ENCODE measurements around the gene RRAD. TPM values are rescaled to one million over a fixed set of nuclear protein-coding genes. Genes with fewer than 3 reads are reported as not detected.

The RRAD gene
- total RNA-seq, 4 donors from 2014 or later = 23.7 to 132 (median 109) TPM

DNA sequence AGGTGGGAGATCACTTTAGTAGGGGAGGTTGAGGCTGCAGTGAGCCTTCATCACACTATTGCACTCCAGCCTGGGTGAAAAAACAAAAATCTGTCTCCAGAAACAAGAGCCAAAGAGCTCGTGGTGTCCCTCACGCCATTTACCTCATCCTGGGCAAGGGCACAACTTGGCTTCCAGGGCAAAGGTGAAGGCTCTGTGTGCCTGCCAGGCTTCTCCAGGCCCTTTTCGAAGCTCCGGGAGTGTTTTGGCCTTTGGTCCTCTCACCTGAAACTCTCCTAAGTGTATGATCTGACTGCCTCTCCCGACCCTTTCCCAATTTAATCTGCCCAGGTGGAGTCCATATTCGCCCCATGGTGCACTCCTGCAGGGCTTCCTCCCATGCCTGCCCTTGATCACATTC is 24.1 kb upstream of the RRAD start:
- peaks cover 0 to 6% (median 0%) of the 10 kb centered on the region in 4 donors for H3K9me3 ChIP-seq
- H3K4me1 ChIP-seq = peaks cover 0 to 20% (median 11%) of the 10 kb centered on the region in 4 donors
- H3K27me3 ChIP-seq = peaks cover 0 to 16% of the 10 kb centered on the region in 2 donors
- 68 to 75% methylated on average over 6 of the region's 6 CpGs for WGBS, 2 donors
- H3K27ac ChIP-seq = no peak overlapping the region
- DNase-seq (ENCODE audit: low spot score in 2 of 2) = no peak
- H3K36me3 ChIP-seq = no peaks in the 10 kb centered on the region
- TF ChIP-seq, protein P1, sequence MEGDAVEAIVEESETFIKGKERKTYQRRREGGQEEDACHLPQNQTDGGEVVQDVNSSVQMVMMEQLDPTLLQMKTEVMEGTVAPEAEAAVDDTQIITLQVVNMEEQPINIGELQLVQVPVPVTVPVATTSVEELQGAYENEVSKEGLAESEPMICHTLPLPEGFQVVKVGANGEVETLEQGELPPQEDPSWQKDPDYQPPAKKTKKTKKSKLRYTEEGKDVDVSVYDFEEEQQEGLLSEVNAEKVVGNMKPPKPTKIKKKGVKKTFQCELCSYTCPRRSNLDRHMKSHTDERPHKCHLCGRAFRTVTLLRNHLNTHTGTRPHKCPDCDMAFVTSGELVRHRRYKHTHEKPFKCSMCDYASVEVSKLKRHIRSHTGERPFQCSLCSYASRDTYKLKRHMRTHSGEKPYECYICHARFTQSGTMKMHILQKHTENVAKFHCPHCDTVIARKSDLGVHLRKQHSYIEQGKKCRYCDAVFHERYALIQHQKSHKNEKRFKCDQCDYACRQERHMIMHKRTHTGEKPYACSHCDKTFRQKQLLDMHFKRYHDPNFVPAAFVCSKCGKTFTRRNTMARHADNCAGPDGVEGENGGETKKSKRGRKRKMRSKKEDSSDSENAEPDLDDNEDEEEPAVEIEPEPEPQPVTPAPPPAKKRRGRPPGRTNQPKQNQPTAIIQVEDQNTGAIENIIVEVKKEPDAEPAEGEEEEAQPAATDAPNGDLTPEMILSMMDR (IDR thresholded peaks at IDR 0.05) = no peak
- TF ChIP-seq POLR2A (IDR thresholded peaks at IDR 0.05) = no peak
- TF ChIP-seq EP300 (IDR thresholded peaks at IDR 0.05) = no peak
- H3K4me3 ChIP-seq = no peak overlapping the region

DNA sequence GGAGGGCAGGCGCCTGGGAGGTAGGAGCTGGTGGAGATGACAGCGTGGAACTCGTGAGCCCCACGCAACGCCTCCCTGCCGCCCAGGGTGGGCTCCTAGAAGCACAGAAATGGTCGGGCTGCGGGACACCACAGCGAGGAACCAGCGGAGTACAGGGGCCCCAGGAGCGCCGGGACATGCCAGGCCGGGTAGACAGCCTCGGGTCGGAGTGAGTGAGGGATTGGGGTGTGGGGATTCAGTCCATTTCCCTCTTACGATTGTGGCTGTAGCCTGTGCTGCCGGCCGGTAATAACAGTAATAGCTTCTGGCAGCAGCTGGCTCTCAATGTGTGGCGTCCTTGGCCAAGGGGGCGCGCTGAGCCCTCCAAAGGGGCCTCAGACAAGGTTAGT is 23.5 kb upstream of the RRAD start:
- 8 to 9% methylated on average over 21 of the region's 21 CpGs for WGBS, 2 donors
- H3K4me1 ChIP-seq = peaks cover 0 to 20% (median 11%) of the 10 kb centered on the region in 4 donors
- H3K9me3 ChIP-seq = peaks cover 0 to 6% (median 0%) of the 10 kb centered on the region in 4 donors
- H3K27ac ChIP-seq = no peak overlapping the region
- H3K27me3 ChIP-seq = peaks cover 0 to 16% of the 10 kb centered on the region in 2 donors
- H3K36me3 ChIP-seq = peaks cover 0 to 2% (median 0%) of the 10 kb centered on the region in 3 donors
- no peak for DNase-seq (ENCODE audit: low spot score in 2 of 2)
- TF ChIP-seq EP300 (IDR thresholded peaks at IDR 0.05) (no peak), POLR2A (IDR thresholded peaks at IDR 0.05) (no peak)
- TF ChIP-seq, protein P1 (IDR thresholded peaks at IDR 0.05) = no peak
- H3K4me3 ChIP-seq = peak overlapping the region; percentile 36 to 57 (median 51)

DNA sequence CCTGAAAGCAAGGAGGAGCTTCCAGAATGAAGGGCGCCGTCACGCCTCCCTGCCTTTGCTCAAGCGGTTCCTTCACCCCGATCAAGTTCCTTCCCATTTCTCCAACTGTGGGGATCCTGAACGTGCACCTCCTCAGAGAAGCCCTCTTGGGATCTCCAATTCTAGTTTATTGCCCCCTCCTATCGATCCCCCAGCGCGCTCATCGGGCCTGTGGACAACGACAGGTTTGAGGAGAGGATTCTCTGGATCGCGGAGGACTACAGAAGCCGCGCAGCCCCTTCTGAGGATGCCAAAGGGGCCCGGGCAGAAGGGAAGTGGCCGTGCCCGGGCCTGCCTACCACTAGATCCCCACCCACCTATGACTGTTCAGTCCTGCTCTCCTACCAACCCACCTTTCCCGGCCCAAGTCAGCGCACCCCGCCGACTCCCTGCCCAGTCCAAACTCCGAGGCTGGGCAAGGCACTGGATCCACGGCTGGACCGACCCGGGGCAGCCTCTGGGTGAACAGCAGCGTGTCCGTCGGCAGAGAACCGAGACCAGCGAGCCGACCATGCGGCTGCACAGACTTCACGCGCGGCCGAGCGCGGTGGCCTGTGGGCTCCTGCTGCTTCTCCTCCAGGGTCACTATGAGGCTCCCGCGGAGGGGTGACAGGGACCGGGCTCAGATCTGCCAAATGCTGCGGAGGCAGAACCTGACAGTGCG is 22.9 kb upstream of the RRAD start:
- no peak for DNase-seq (ENCODE audit: low spot score in 2 of 2)
- Histone ChIP-seq H3K27ac (no peak overlapping the region), H3K27me3 (peaks cover 0 to 16% of the 10 kb centered on the region in 2 donors), H3K4me1 (peaks cover 0 to 20% (median 11%) of the 10 kb centered on the region in 4 donors), H3K36me3 (peaks cover 0 to 8% (median 0%) of the 10 kb centered on the region in 3 donors), H3K9me3 (peaks cover 0 to 6% (median 0%) of the 10 kb centered on the region in 4 donors), H3K4me3 (peak overlapping the region; percentile 36 to 57 (median 51))
- TF ChIP-seq POLR2A (IDR thresholded peaks at IDR 0.05) (no peak), EP300 (IDR thresholded peaks at IDR 0.05) (no peak)
- TF ChIP-seq, protein P1 (IDR thresholded peaks at IDR 0.05) = no peak
- WGBS, 2 donors = 2% methylated on average over 31 to 36 of the region's 44 CpGs

DNA sequence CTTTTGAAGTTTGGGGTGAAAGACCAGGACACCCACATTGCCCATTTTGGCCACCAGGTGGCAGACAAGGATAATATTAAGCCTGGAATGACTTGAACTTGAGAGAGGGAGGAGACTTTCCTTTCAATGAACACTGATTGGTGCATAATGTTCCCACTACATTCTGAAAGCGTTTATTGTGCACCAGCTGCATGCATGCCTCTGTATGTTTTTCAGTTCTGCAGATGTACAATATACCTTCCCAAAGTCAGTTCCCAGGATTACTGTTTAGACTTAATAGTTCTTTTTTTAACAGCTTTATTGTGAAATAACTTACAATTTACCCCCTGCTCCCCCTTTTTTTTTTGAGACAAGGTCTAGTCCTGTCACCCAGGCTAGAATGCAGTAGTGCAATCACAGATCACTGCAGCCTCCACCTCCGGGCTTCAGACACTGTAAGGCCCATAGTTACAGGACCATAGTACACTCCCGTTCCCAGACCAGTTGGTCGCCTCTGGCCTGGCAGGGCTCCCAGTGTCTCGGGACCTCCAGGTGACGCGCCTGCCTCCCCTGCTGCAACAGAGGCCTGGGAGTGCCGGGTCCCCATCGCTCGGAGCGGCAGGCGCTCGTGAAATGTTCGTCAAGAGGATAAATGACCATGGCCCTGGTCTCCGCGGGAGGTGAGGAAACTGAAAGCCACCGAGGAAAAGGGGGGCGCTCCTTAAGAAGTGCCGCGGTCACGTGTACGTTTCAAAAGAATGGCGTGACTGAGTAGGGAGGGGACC is 22.1 kb upstream of the RRAD start:
- peak overlapping the region in 1 of 4 donors; percentile 60 for H3K27ac ChIP-seq
- TF ChIP-seq POLR2A (IDR thresholded peaks at IDR 0.05) = no peak
- TF ChIP-seq, protein P1 (IDR thresholded peaks at IDR 0.05) = peak; percentile 84 to 91 (median 89)
- peak overlapping the region; percentile 36 to 57 (median 51) for H3K4me3 ChIP-seq
- peaks cover 0 to 6% (median 0%) of the 10 kb centered on the region in 4 donors for H3K9me3 ChIP-seq
- peaks cover 0 to 20% (median 11%) of the 10 kb centered on the region in 4 donors for H3K4me1 ChIP-seq
- peaks cover 0 to 16% of the 10 kb centered on the region in 2 donors for H3K27me3 ChIP-seq
- DNase-seq (ENCODE audit: low spot score in 2 of 2) = peak; percentile 85 to 98
- H3K36me3 ChIP-seq = peaks cover 0 to 16% (median 0%) of the 10 kb centered on the region in 3 donors
- WGBS, 2 donors = 1 to 4% methylated on average over 23 of the region's 23 CpGs

DNA sequence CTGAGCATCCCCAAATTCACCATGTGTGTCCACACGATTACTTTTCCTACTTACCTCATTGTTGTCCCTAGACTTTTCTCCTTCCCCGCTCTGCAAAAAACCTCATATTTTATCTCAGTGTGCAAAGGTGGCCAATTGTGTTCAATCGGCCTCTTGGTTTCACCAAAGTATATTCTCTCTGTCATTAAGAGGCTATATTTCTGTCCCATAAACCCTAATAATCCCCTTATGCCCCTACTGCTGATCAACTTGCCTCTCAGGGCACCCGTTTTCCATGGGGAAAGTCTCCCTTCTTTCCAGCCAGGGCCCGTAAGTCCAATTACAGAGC is 21.6 kb upstream of the RRAD start:
- WGBS, 2 donors = 32 to 35% methylated on average over 5 of the region's 5 CpGs

More for the DNA sequence above, 21.6 kb upstream of the RRAD start:
- peaks cover 0 to 6% (median 0%) of the 10 kb centered on the region in 4 donors for H3K9me3 ChIP-seq
- peak overlapping the region in 1 of 4 donors; percentile 60 for H3K27ac ChIP-seq
- H3K4me1 ChIP-seq = peaks cover 0 to 20% (median 11%) of the 10 kb centered on the region in 4 donors
- peaks cover 0 to 21% (median 2%) of the 10 kb centered on the region in 3 donors for H3K36me3 ChIP-seq
- H3K27me3 ChIP-seq = peaks cover 0 to 13% of the 10 kb centered on the region in 2 donors
- DNase-seq (ENCODE audit: low spot score in 2 of 2) = no peak
- TF ChIP-seq, protein P1 (IDR thresholded peaks at IDR 0.05) = no peak
- TF ChIP-seq EP300 (IDR thresholded peaks at IDR 0.05) (no peak), POLR2A (IDR thresholded peaks at IDR 0.05) (no peak)
- H3K4me3 ChIP-seq = no peak overlapping the region
